ENCODE measurements around the gene TRIM54. TPM values are rescaled to one million over a fixed set of nuclear protein-coding genes. Genes with fewer than 3 reads are reported as not detected.
"Not testable (repeated sequence)": the region's sequence is repeated elsewhere in the genome, so short reads cannot be mapped to it uniquely, and the experiment has no call there.

Gene TRIM54
- total and polyA plus RNA-seq, 2 of the 8 experiments (the other 6 are each of a cell fraction or from before 2014, with no cell fraction given), result 3.9 to 5.8 TPM

GRCh38 chr2:27300606-27301005, 18.4 kb downstream of the TRIM54 start:
- not testable (repeated sequence) for H3K79me1 ChIP-seq (ENCODE audit: low read depth, low read length); H3K4me1 ChIP-seq (replicated peaks in 1 of 4; ENCODE audit: control insufficient read depth in 3 of 4, insufficient read depth in 4 of 4, low read length in 3 of 4); DNase-seq (ENCODE audit: low read depth in 1 of 2, low spot score in 2 of 2); H3K9me3 ChIP-seq (ENCODE audit: insufficient read depth in 2 of 2, low read depth in 1 of 2, low read length in 1 of 2); H3K4ac ChIP-seq (replicated peaks; ENCODE audit: insufficient read length, low read depth, low read length); H3K23me2 ChIP-seq (ENCODE audit: low read depth, low read length); H3K9ac ChIP-seq (replicated peaks in 1 of 4; ENCODE audit: extremely low read depth in 1 of 4, low read depth in 3 of 4, low read length in 3 of 4); FAIRE-seq; H3K23ac ChIP-seq (ENCODE audit: insufficient read length); H2BK5ac ChIP-seq (ENCODE audit: low read depth, low read length); H3K14ac ChIP-seq (ENCODE audit: insufficient read length); H3K56ac ChIP-seq (replicated peaks; ENCODE audit: insufficient read length, low read depth, low read length); H4K20me1 ChIP-seq (replicated peaks in 1 of 2; ENCODE audit: control insufficient read depth in 1 of 2, insufficient read depth in 2 of 2, low read length in 2 of 2); H2AK5ac ChIP-seq (ENCODE audit: low read depth, low read length); H2BK12ac ChIP-seq (ENCODE audit: low read depth, low read length); H2BK120ac ChIP-seq (replicated peaks; ENCODE audit: low read depth, low read length); H4K8ac ChIP-seq (ENCODE audit: extremely low read depth, insufficient read depth, low read length); H4K91ac ChIP-seq (replicated peaks; ENCODE audit: insufficient read length, low read length); H3K27ac ChIP-seq (ENCODE audit: low read depth, low read length); H2AFZ ChIP-seq (ENCODE audit: low read length); H3K27me3 ChIP-seq (replicated peaks in 1 of 4; ENCODE audit: control insufficient read depth in 3 of 4, extremely low read depth in 1 of 4, insufficient read depth in 3 of 4, low read length in 3 of 4); H3K4me2 ChIP-seq (ENCODE audit: insufficient read depth in 1 of 2, low read depth in 2 of 2, low read length in 2 of 2); H3K79me2 ChIP-seq (ENCODE audit: control insufficient read depth in 1 of 2, insufficient read depth in 2 of 2, low read length in 2 of 2); H3K18ac ChIP-seq (ENCODE audit: extremely low read depth, low read length); H3K36me3 ChIP-seq (ENCODE audit: control insufficient read depth in 2 of 4, insufficient read depth in 4 of 4, low read length in 3 of 4); H4K5ac ChIP-seq (ENCODE audit: insufficient read length, low read depth, low read length); H2BK15ac ChIP-seq (ENCODE audit: low read length); H2BK20ac ChIP-seq (ENCODE audit: low read length); H3K4me3 ChIP-seq (ENCODE audit: extremely low read depth in 1 of 4, insufficient read depth in 2 of 4, low read depth in 3 of 4, low read length in 4 of 4)
- POLR2A ChIA-PET (ENCODE audit: partially characterized antibody), result interaction anchor here (0.9 kb wide), 1 partner anchor 9 kb away, joined by 3 read pairs; no protein-coding TSS in a partner anchor
- CTCF ChIA-PET (ENCODE audit: partially characterized antibody), result interaction anchor here (0.9 to 12.3 kb wide), 16 partner anchors 12 to 276 kb away, joined by 3 to 413 read pairs (median 8); partner anchors contain the start of genes DNAJC5G, MPV17, SLC30A3 and TRIM54
- 88% methylated on average over 4 of the region's 4 CpGs; no CpG with 5 or more reads in 1 of the 2 experiments for WGBS, 2 experiments (ENCODE audit: extremely low coverage in 1 of 2, insufficient coverage in 1 of 2, insufficient read length in 1 of 2, insufficient replicate concordance in 2 of 2, low coverage in 1 of 2, low lambda C conversion rate in 2 of 2, missing lambda C conversion rate in 1 of 2)

Measured in H1 (cell line).